GM18508 (cell line): ENCODE measurements around the gene DUSP6.

ENCODE experiments used
- ATAC-seq: cut with Tn5 transposase; IDR thresholded peaks from one replicate; pipeline ENCODE4 v1.9.1; 2021; ENCODE audit warnings: moderate number of reproducible peaks; ENCODE audit not compliant: insufficient read depth, unreplicated experiment

The DUSP6 gene

DNA sequence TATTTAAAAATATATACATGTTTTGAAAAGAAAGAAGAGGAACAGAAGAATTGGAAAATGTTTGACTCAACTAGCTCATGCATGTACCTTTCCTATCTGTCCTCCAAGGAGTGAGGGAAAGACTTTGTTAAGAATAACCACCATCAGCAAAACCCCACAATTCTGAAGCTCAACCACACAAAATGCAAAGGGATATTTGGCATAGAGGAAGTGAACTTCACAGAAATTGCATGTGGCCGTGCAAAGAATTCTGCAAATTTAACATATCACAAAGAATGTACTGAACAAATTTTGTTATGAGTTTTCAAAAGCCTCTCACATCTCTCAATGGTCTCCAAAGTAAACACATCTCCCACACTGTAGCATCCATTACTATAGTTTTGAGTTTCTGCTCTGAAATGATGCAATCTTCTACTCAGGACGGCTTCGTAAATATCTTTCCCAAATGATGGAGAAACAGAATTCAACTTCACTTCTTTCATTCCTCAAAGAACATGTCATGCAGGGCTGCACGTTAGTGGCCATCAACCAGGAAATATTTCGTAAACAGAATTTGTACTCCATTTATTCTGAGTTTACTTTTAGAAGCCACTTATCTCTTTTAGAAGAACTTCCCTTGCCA is 17.6 kb downstream of the DUSP6 start:
- no peak for ATAC-seq

DNA sequence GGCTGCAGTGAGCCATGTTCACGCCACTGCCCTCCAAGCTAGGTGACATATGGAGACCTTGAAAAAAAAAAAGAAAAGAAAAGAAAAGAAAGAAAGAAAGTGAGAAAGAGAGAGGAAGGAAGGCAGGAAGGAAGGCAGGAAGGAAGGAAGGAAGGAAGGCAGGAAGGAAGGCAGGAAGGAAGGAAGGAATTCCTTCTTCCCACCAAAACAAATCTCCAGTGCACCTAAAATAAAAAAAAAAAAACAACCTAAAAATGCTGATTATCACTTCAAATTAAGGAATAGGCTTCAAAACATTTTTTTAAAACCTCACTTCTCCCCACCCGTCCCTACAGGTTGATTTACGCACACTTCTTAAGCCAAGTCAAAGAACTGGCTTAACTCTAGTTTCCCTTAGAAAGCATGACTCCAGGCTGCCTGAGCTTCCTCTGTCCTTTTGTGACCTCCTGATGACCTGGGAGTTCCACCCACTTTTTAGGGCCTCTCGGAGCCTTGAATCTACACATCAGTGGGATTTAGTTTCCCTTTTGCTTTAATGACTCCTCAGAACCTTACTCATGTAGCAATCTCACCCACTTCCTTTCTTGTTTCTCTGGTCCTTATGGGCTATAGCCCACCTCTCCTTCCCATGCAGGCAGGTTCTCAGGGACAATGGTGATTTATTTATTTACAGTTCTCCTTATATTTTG is 18.6 kb downstream of the DUSP6 start:
- ATAC-seq, result peak; percentile 89

DNA sequence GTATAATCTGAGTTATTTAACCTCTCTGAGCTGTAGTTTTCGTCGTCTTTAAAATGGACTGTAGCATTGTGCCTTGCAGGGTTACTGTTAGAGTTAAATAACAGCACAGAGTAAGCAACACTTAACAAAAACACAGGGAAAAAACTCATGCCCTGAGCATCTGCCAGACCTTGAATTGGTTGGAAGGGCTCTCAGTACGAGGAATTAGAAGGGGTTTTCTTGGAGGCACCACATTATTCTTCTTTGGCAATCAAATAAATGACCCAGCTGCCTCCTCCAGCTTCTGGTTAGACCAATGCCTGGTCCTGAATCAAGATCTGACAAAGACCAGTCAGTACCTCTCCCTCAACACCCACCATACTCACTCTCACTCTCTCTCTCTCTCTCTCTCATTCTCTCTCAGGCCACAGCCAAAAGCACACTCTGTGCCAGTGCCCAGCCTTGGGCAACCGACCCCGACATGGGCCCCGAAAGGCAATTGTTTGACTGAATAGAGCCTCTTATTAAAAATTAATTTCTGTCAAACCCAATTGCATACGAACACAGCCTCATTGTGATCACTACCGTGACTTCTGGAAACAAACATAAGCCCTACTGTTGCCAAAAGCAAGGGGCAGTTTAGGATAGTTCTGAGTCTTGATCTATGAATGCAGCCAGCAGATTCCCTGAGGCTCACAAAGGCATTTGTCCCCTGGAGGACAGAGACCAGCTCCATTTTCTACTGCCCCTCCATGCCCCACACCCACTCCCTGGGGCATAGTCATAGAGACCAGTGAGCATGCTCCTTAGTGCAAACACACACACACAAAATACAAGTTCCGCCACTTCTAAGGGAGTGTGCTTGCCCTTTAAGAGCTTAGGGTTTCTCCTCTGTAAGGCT is 23.9 kb downstream of the DUSP6 start:
- no peak for ATAC-seq

DNA sequence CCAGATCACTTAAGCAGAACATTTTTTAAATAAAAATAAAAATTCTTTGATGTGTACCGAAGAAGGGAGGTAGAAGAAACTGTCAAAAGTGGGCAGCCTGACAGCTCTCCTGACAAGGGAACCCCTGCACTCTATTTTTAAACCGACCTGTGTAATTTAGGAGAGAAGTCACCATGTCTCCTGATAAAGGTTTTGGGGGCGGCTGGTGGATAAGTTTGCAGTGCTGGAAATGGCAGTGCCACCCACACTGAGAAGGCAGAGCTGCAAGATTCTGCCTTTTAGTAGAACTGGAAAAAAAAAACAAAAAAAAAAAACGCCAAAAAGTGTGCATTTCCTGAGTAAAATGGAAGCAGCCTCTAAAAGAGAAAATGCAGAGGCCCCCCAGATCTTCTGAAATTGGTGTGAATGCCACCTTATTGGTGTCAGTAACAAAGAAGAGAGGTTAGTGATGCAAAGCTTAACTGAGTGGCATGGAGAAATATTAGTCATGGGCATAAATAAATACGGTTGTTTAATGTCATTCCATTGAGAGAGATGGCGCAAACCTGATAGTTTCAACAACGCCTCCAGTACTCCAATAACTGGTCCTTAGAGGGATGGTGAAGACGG is 24.7 kb downstream of the DUSP6 start:
- ATAC-seq, result no peak

DNA sequence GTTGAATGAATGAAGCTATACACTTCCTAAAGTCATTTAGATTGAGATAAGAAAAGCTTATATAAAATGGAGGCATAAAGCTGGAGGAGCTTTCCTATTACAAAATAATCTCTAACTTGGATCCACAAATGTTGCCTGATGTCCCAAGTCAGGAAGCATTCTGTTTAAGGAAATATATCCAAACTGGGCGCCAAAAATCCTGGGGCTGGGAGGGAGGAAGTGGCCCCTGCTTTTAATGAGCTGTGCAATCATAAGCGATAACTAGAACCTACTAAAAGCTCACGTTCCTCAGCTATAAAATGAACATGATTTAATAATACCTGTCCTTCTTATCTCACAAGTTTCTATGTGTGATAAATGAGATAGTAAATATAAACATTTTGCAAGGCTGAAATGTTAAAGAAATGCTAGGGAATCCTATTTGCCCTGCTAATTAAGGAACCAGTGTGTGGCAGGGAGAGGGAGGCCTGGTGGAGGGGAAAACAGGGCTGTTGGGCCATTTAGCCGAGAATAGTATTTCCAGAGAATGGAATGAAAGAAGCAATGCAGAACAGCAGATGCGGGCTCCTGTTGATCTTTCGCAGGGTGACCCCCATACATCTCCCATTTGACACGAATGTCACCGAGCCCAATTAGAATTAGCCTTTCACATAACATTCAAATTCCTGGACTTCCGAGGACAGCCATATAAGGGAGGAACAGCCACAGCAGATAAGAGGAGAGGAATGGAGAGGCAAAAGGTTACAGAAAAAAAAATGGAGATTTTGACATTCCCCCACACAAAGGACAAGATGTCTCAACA is 25.9 kb downstream of the DUSP6 start:
- ATAC-seq, result no peak

DNA sequence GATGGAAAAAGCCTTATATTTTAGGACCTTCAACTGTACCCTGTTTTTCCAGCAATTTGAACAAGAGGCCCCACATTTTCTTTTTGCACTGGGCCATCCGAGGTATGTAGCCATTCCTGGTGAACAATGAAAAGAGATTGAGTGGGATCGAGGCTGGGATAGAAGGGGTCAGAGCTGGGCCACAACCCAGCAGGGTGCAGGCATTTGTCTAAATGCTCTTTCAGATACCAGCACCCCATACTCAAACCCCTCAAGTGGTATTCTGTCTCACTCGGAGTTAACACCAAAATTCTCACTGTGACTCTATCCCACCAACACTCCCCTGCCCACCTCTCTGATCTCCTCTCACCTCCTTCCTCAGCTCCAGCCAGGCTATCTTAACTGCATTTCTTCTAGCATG is 26.8 kb downstream of the DUSP6 start:
- ATAC-seq, result no peak

DNA sequence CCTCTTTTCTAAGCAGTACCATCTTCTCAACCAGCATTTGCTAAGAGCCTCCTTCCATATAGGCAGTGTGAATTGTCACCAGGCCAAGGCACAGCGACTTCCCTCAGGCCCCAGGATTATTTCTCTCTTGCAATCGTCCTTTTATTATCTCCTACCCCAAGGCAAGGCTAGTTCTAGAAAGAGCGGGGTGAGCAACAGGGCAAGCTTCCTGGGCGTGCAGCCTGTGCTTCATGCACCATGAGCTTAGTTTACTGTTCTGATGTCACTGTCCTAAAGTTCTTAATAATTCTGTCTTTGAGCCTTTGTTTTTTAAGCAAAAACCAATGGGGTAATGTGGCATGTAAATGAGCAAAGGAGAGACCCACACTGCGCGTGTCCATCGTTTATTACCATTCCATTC is 27.9 kb downstream of the DUSP6 start:
- no peak for ATAC-seq

DNA sequence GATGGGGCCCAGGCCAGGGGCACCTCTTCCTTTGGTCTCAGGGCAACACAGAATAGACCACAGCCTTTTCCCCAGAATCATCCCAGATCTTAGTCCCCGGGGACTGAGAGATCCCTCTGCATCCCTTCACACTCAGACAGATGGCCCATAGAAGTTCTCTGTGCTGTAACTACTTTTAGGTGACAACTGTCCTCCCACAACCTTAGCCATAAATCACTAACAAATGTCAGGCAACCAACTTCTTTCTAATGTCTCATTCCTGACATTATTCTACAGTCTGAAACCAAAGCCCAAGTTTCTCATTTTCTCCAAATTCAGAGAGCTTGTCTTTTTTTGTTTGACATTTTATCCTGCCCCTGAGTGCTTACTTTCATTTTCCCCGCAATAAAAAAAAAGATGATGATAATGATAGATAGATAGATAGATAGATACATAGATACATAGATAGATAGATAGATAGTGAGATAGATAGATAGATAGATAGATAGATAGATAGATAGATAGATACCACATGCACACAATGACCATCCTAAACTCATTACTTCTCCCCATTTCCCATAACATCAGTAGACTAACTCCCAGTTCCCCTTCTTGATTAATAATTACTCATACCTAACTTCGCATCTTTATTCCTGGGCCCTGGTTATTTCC is 28.6 kb downstream of the DUSP6 start:
- ATAC-seq, result no peak

DNA sequence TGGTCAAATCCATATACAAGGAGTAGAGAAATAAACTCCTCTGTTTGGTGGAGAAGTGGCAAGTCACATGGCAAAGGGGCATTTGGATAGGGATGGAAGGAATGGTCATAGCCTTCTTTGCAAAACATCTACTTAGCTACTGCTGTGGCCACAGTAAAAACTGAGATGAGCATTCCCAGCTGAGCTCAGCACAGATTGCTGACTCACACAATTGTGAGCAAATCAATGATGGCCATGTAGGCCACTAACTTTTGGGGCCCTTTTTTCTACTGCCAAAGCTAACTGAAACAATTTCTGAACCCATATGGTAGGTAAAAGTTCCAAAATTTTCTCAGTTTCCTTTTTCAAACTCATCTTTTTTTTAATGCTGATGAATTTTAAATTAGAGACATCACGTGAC is 31.6 kb downstream of the DUSP6 start:
- ATAC-seq, result no peak

DNA sequence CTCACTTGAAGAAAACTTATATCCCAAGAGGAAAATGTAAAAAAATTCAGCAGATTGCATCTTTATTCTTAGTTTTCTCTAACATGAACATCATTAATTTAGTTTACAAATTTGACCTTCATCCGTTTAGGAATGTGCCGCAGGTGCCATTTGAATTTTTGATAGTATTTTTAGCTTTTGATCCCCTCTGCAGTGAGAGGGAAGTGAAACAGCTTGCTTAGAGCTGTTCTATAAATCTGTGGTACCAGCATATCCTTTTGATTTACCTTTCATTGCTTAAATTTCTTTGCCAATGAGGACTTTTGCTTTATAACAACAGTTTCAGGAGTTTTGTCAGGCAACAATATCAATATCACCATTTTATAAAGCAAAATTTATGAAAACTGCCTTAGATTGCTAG is 32.7 kb downstream of the DUSP6 start:
- ATAC-seq, result no peak

DNA sequence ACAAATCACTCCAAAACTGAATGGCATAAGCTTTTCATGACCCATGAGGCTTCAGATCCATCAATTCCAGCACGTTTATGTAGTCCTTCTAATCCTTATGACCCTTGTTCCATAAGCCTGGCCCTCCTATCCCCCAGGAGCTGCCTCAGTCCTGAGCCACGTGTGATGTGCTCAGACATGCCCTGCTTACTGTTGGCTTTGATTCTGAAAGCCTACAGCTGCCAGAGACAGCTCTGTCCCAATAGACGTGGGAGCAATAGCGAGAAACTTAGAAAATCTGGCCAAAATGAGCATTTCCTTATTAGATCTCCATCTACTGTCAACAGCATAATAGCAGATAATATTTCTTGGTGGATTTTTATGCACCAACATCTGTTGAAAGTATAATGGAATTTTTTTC is 33.2 kb downstream of the DUSP6 start:
- no peak for ATAC-seq

DNA sequence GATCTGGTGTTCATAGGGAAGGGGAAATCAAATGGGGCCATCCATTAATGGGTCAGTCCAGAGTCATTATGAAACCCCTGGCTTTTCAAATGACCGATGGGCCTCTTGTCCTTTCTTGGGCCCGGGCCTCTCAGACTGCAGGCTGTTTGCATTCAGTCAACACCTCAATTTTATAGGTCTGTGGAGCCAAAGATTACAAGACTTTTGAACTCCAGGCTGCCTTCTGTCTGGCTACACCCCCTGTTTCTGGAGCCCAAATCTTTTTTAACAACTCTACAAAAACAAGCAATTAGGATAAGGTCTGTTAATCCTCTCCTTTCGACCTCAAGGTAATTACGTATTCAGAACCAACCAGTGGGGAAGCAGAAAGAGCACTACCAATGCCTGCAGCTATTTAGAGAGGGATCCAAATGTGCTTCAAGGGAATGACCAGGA is 35.6 kb downstream of the DUSP6 start:
- ATAC-seq, result no peak

DNA sequence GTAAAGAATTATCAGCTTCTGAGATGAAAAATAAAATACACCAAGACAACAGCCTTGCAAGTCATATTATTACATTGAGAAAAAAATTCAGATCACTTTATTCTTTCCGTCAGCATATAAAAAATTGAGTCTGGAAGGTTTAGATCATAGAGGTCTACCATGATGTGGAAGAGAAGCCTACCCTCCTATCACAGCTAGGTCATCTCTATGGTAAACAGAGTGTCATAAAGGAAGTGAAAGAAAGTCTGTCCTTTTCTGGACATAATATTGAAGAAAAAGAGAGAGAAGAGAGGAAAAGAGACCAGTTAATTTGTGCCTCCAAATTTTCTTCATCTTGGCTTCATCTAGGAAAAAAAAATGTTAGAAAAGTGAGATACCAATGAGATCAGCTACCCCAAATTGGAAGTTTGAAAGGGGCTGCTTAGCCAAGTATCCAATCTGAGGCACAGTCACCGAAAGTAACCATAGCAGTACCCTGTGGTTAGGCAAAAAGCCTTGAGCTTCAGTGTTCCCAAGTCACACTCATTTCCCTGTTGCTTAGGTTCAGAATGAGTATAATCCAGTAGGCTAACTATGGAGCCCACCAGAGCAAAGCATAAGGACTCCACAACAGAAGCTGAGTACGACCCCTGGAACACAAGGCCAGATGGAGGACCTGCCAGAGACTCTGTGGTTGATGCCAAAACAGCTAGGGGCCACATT is 38.1 kb downstream of the DUSP6 start:
- no peak for ATAC-seq

DNA sequence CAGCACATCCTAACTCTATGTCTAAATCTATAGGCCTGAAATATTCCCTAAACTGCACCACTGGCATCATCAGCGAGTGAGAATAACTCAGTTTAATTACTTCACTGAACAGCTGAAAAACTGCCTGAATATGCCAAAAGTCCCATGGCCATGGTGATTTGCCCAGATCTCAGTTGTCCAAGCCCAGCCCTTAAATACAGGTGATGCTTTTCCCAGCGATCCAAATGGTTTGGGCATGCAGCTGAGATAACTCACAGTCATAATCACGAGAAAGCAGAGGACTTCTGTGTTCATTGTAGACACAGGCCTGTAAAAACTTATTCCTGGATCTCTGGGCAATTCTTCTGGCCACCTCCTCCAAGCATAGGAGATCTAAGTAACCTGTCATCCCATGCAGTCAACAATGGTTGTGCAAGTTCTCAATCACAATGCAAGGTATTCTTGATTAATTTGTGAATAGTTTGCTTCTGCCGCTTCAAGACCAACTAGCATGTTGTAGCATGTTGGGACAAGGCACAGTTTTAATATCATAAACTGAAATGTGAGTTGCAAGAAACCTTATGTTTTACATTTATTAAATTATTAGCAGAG is 40.5 kb downstream of the DUSP6 start:
- ATAC-seq, result no peak

DNA sequence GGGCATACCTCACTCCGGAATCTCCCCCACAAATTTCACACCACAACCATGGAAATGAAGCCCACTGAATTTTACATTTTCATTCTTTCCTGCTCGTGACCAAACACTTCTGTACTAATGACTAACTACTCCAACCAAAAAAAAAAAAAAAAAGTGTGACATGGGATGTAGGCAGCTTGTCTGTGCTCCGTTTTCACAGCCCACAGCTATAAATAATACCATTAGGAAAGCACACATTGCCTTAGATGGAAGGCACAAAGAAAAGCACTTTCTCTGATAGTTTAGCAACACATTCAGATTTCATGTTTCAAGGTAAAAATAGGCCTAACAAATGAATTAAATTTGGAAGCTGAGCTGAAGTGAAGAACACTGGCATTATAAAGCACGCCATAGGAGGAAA is 42.5 kb downstream of the DUSP6 start:
- ATAC-seq, result no peak

DNA sequence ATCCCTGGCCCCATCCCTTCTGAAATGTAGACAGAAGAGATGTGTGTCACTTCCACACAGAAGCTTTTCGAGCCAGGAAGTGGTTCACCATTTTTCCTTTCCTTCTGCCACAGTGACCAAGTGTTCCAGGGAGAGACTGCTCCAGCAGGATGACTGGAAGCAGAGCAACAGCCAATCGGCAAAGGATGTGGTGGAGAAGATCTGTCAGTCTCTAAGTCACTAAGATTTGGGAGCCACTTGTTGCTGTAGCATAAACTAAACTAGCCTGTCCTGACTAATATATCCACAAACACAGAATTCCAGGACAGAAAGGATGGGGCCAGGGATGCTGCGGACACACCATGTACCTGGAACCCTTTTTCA is 42.9 kb downstream of the DUSP6 start:
- ATAC-seq, result no peak

DNA sequence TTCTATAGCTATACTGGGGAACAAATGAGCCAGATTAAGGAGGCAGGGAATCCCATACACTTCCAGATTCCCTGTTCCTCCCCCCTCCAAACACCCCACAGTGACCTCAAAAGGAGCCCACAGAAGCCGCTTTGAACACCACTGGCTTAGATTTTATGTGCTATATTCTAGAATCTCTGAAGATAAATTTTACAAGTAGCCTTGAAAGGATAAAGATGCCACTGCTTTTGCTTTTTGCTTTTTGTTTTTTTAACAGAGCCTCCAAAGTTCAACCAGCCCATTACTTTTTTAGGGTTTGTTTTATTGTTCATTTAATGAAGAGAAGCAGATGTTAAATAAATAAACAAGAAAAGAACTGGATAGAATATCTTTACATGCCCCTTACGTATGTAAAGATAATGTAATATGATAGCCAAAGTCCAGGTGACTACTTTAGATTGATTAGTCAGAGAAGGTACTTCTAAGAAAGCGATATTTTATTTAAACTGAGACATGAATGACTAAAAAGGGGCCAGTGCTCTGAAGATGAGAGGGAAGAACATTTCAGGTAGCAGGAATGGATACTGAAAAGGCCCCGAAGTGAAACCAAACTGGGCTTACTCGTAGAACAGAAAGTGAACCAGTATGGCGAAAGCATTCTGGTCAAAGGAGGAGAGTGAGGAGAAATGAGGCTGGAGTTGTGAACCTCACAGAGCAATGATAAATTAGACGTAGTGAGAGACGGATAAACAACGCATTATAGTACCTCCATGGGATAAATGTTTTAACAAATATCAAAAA is 44.6 kb downstream of the DUSP6 start:
- no peak for ATAC-seq
